RWPE2 (cell line): ENCODE data around the gene NCDN.
A peak's percentile ranks its signal among the peaks of the same experiment; 100 is the strongest.

Source experiments
- ATAC-seq: fragments of 200-7000 bp; cut with Tn5 transposase; 3 replicates; pipeline ENCODE4 v1.9.1; 2021; ENCODE audit warnings: low read depth
- DNase-seq: peaks from one replicate; pipeline ENCODE4 v3.0.0-alpha.2; 2020; ENCODE audit warnings: low spot score
- H3K27ac ChIP-seq: fragments of 450-650 bp; 2 replicates; pipeline ENCODE4 v1.5.1; 2017; ENCODE audit warnings: mild to moderate bottlenecking; ENCODE audit not compliant: poor library complexity, severe bottlenecking
- H3K27me3 ChIP-seq: fragments of 250-450 bp; sonication (Bioruptor Pico); 2 replicates; pipeline ENCODE4 v1.5.1; 2021; ENCODE audit warnings: mild to moderate bottlenecking, moderate library complexity; ENCODE audit not compliant: insufficient read depth, poor library complexity, severe bottlenecking
- H3K36me3 ChIP-seq: fragments of 250-450 bp; sonication (Bioruptor Pico); 2 replicates; pipeline ENCODE4 v1.5.1; 2020; ENCODE audit warnings: low read depth, mild to moderate bottlenecking, moderate library complexity
- H3K4me1 ChIP-seq: fragments of 250-450 bp; sonication (Bioruptor Pico); 2 replicates; pipeline ENCODE4 v1.5.1; 2021; ENCODE audit warnings: mild to moderate bottlenecking, moderate library complexity; ENCODE audit not compliant: insufficient read depth, poor library complexity, severe bottlenecking
- H3K4me3 ChIP-seq: fragments of 250-450 bp; sonication (Bioruptor Pico); 2 replicates; pipeline ENCODE4 v1.5.1; 2021; ENCODE audit warnings: mild to moderate bottlenecking, moderate library complexity; ENCODE audit not compliant: severe bottlenecking
- H3K9me3 ChIP-seq: fragments of 250-450 bp; sonication (Bioruptor Pico); 2 replicates; pipeline ENCODE4 v1.5.1; 2021; ENCODE audit warnings: mild to moderate bottlenecking, moderate library complexity; ENCODE audit not compliant: severe bottlenecking
- TF ChIP-seq, protein P1 (sequence below): fragments of 450-650 bp; IDR thresholded peaks from one replicate; pipeline ENCODE4 v1.5.1; 2017; ENCODE audit warnings: mild to moderate bottlenecking, moderate library complexity; ENCODE audit not compliant: poor library complexity, severe bottlenecking

The NCDN gene

DNA sequence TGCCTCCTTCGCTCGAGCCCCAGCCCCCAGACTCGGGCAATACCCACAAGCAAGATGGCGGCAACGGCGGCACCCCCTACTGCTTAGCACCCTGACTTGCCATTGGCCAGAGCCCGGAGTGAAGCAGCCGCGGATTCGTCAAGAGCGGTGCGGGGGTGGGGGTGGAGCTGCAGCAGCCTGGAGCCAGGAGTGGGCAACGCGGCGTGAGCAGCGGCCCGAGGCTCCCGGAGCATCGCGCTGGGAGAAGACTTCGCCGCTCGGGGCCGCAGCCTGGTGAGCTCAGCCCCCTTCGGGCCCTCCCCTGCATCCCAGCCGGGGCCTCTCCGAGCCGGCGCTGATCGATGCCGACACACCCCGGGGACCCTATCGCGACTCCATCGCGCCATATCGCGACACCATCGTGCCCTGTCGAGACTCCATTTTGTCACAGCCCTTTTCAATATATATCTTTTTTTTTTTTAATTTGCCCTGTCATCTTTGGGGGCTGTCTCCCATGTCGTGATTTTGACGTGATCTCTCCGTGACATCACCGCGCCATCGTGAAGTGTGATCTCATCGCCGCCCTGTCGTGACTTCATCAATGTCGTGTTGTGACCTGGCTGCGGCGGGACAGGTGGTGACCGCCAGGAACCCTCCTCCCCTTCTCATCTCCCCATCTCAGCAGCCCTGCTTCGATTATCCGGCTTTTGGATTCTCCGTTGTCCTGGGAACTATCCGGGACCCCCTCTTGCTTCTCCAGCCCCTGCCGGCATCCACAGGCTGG lies at the start of gene NCDN:
Gene NCDN (plus strand): TSS at position 189 of the 763 bp plus-strand sequence. CDS start 392 bp downstream, at position 581.
- peak within 1 kb of the TSS; percentile 60 for H3K4me3 ChIP-seq
- TF ChIP-seq, protein P1, sequence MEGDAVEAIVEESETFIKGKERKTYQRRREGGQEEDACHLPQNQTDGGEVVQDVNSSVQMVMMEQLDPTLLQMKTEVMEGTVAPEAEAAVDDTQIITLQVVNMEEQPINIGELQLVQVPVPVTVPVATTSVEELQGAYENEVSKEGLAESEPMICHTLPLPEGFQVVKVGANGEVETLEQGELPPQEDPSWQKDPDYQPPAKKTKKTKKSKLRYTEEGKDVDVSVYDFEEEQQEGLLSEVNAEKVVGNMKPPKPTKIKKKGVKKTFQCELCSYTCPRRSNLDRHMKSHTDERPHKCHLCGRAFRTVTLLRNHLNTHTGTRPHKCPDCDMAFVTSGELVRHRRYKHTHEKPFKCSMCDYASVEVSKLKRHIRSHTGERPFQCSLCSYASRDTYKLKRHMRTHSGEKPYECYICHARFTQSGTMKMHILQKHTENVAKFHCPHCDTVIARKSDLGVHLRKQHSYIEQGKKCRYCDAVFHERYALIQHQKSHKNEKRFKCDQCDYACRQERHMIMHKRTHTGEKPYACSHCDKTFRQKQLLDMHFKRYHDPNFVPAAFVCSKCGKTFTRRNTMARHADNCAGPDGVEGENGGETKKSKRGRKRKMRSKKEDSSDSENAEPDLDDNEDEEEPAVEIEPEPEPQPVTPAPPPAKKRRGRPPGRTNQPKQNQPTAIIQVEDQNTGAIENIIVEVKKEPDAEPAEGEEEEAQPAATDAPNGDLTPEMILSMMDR = no peak
- H3K4me1 ChIP-seq = peaks cover 14% of the 10 kb centered on the region
- DNase-seq = peak; percentile 98
- H3K27me3 ChIP-seq = no peaks in the 10 kb centered on the region
- peak; percentile 86 for ATAC-seq
- peaks cover 13% of the 10 kb centered on the region for H3K36me3 ChIP-seq
- peak within 1 kb of the TSS; percentile 74 for H3K27ac ChIP-seq
- H3K9me3 ChIP-seq = no peaks in the 10 kb centered on the region

GRCh38 chr1:35507947-35508346 lies 49.7 kb upstream of the NCDN start:
- H3K27me3 ChIP-seq = no peaks in the 10 kb centered on the region
- no peak for ATAC-seq
- TF ChIP-seq, protein P1 = no peak

DNA sequence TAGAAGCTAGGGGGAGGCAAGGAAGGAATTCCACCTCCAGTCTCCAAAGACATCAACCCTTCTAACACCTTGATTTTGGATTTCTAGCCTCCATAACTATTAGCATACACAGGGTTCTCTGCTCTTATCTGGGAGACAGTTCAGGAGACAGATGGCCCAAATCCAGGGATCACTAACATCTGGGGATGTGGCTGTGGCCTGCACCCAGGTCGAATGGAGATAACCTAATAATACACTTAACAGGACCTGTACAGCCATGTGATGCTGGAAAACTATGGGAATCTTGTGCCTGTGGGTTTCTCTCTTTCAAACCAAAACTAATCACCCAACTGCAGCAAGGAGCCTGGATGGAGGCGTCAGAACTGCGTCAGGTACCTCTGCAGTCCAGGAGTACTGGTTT lies 48.0 kb upstream of the NCDN start:
- Histone ChIP-seq H3K4me1 (no peaks in the 10 kb centered on the region), H3K4me3 (no peak overlapping the region), H3K9me3 (no peaks in the 10 kb centered on the region), H3K27me3 (no peaks in the 10 kb centered on the region), H3K27ac (no peak overlapping the region), H3K36me3 (peaks cover 15% of the 10 kb centered on the region)
- DNase-seq (no peak), ATAC-seq (no peak)
- TF ChIP-seq, protein P1 = no peak

More at GRCh38 chr1:35507947-35508346, 49.7 kb upstream of the NCDN start:
- H3K4me1 ChIP-seq = no peaks in the 10 kb centered on the region
- H3K27ac ChIP-seq = no peak overlapping the region
- H3K9me3 ChIP-seq = no peaks in the 10 kb centered on the region
- peaks cover 15% of the 10 kb centered on the region for H3K36me3 ChIP-seq
- H3K4me3 ChIP-seq = no peak overlapping the region
- no peak for DNase-seq

GRCh38 chr1:35511305-35511704 lies 46.3 kb upstream of the NCDN start:
- H3K27ac ChIP-seq = no peak overlapping the region
- H3K4me1 ChIP-seq = no peaks in the 10 kb centered on the region
- TF ChIP-seq, protein P1 = no peak
- H3K27me3 ChIP-seq = no peaks in the 10 kb centered on the region
- no peak overlapping the region for H3K4me3 ChIP-seq
- H3K9me3 ChIP-seq = no peaks in the 10 kb centered on the region
- H3K36me3 ChIP-seq = peaks cover 2% of the 10 kb centered on the region
- no peak for ATAC-seq
- no peak for DNase-seq

GRCh38 chr1:35518183-35518582 lies 39.4 kb upstream of the NCDN start:
- TF ChIP-seq, protein P1 = no peak
- ATAC-seq (no peak), DNase-seq (no peak)
- H3K9me3 ChIP-seq = no peaks in the 10 kb centered on the region
- no peaks in the 10 kb centered on the region for H3K36me3 ChIP-seq
- no peak overlapping the region for H3K4me3 ChIP-seq
- H3K4me1 ChIP-seq = no peaks in the 10 kb centered on the region
- H3K27me3 ChIP-seq = no peaks in the 10 kb centered on the region
- H3K27ac ChIP-seq = no peak overlapping the region
